Endothelial cell of umbilical vein (primary cell): ENCODE results near the gene CUX1. TPM values are rescaled to one million over a fixed set of nuclear protein-coding genes. Genes with fewer than 3 reads are reported as not detected.

Experiments used
- BruUV-seq: library from RNA; stranded (reverse); fragments of 400-500 nt; replicated peaks from 2 replicates; lab custom pipeline; 2021; lab: Mats Ljungman, UMichigan
- CTCF ChIA-PET: fragments of 300-600, 350-600 bp; sonication (Branson Sonifier 250); formaldehyde crosslinking; loops from one replicate; lab custom pipeline; 2021; ENCODE audit warnings: antibody characterized with exemption, inconsistent platforms; lab: Charles Lee
- POLR2A ChIA-PET: fragments of 300-600, 350-600 bp; sonication (Branson Sonifier 250); formaldehyde crosslinking; loops from one replicate; lab custom pipeline; 2021; ENCODE audit warnings: antibody characterized with exemption, inconsistent platforms; lab: Charles Lee
- DNase-seq: peaks from one replicate; pipeline ENCODE4 v3.0.0-alpha.2; 2011; ENCODE audit warnings: low read depth, low spot score
- FAIRE-seq: peaks from 2 replicates; lab custom pipeline; 2011; peaks lifted over from hg19 to GRCh38; lab: Jason Lieb, UNC
- H2AFZ ChIP-seq: 2 replicates; pipeline ENCODE4 v1.6.0; 2012; ENCODE audit warnings: low read depth, low read length, control low read depth, inconsistent platforms
- H3K27ac ChIP-seq: 2 replicates; pipeline ENCODE4 v1.5.1; 2011; ENCODE audit warnings: low read depth, mild to moderate bottlenecking, control low read depth, low read length, moderate library complexity; ENCODE audit not compliant: insufficient read depth
- H3K27me3 ChIP-seq, 2 experiments: 2 replicates each; pipeline versions ENCODE4 v1.6.0 to v1.6.1; 2011; ENCODE audit warnings: low read length in 2 of 2, mixed read lengths in 1 of 2; ENCODE audit not compliant: control insufficient read depth in 2 of 2, insufficient read depth in 2 of 2
- H3K36me3 ChIP-seq, 2 experiments: 2 replicates in 1 of 2; 3 replicates in 1 of 2; pipeline ENCODE4 v1.5.1; 2011; ENCODE audit warnings: low read length in 2 of 2, mild to moderate bottlenecking in 1 of 2, moderate library complexity in 1 of 2; ENCODE audit not compliant: control insufficient read depth in 2 of 2, insufficient read depth in 2 of 2; ENCODE audit errors: extremely low read depth in 1 of 2
- H3K4me1 ChIP-seq: 3 replicates; pipeline ENCODE4 v1.5.1; 2011; ENCODE audit warnings: mild to moderate bottlenecking, low read length; ENCODE audit not compliant: control insufficient read depth, insufficient read depth; ENCODE audit errors: extremely low read depth
- H3K4me2 ChIP-seq: 2 replicates; pipeline ENCODE4 v1.6.1; 2011; ENCODE audit warnings: low read length, control low read depth, mixed read lengths; ENCODE audit not compliant: insufficient read depth
- H3K4me3 ChIP-seq, 3 experiments: fragments of 200-600 bp in 1 of 3; sonication (generic), shearing (Covaris generic) in 1 of 3; replicated peaks in 1 of 3; 2 replicates each; pipeline ENCODE4 v1.5.1; 2011 to 2016; ENCODE audit warnings: control low read depth in 3 of 3, low read length in 3 of 3, mild to moderate bottlenecking in 2 of 3, inconsistent platforms in 1 of 3, low read depth in 1 of 3, moderate library complexity in 1 of 3; ENCODE audit not compliant: insufficient read depth in 1 of 3
- H3K79me2 ChIP-seq: 2 replicates; pipeline ENCODE4 v1.6.0; 2012; ENCODE audit warnings: low read length, inconsistent platforms; ENCODE audit not compliant: control insufficient read depth, insufficient read depth
- H3K9ac ChIP-seq: replicated peaks from 2 replicates; pipeline ENCODE3; 2011; ENCODE audit warnings: low read length, control low read depth; ENCODE audit not compliant: insufficient read depth; ENCODE audit errors: extremely low read depth
- H3K9me1 ChIP-seq: replicated peaks from 3 replicates; pipeline ENCODE4 v1.6.0; 2011; ENCODE audit warnings: mild to moderate bottlenecking, low read length; ENCODE audit not compliant: control insufficient read depth, insufficient read depth; ENCODE audit errors: extremely low read depth
- H3K9me3 ChIP-seq: replicated peaks from 2 replicates; pipeline ENCODE4 v1.5.1; 2012; ENCODE audit warnings: low read length, inconsistent platforms; ENCODE audit not compliant: control insufficient read depth, insufficient read depth
- H4K20me1 ChIP-seq: replicated peaks from 2 replicates; pipeline ENCODE3; 2011; ENCODE audit warnings: mild to moderate bottlenecking, low read length; ENCODE audit not compliant: control insufficient read depth, insufficient read depth; ENCODE audit errors: extremely low read depth
- CTCF ChIP-seq, 2 donors: IDR thresholded peaks; 1 replicate in 1 of 2; 2 replicates in 1 of 2; pipeline ENCODE4 v1.5.1; 2011; ENCODE audit warnings: low read length in 2 of 2, mild to moderate bottlenecking in 2 of 2, moderate library complexity in 2 of 2, control low read depth in 1 of 2, inconsistent platforms in 1 of 2, low read depth in 1 of 2; ENCODE audit not compliant: insufficient read depth in 1 of 2; ENCODE audit errors: extremely low read depth in 1 of 2
- EZH2 ChIP-seq: IDR thresholded peaks from 2 replicates; pipeline ENCODE4 v1.6.1; 2012; ENCODE audit warnings: borderline replicate concordance, low read depth, mild to moderate bottlenecking, moderate library complexity, low read length, inconsistent platforms; ENCODE audit not compliant: severe bottlenecking
- FOS ChIP-seq: IDR thresholded peaks from 2 replicates; pipeline ENCODE4 v1.6.1; 2011; ENCODE audit warnings: mild to moderate bottlenecking, low read length, moderate library complexity, borderline replicate concordance; ENCODE audit not compliant: insufficient read depth
- GATA2 ChIP-seq: IDR thresholded peaks from 2 replicates; pipeline ENCODE4 v1.7.0; 2011; ENCODE audit warnings: low read depth, mild to moderate bottlenecking, moderate library complexity, mixed read lengths, low read length; ENCODE audit not compliant: insufficient read length, insufficient read depth
- JUN ChIP-seq: IDR thresholded peaks from 2 replicates; pipeline ENCODE4 v1.6.1; 2011; ENCODE audit warnings: borderline replicate concordance, low read depth; ENCODE audit not compliant: insufficient read length, insufficient read depth
- MAX ChIP-seq: IDR thresholded peaks from 2 replicates; pipeline ENCODE4 v1.6.1; 2011; ENCODE audit not compliant: insufficient read depth, insufficient read length
- MYC ChIP-seq: IDR thresholded peaks from one replicate; pipeline ENCODE4 v1.6.1; 2011; ENCODE audit warnings: mild to moderate bottlenecking, low read depth, low read length
- POLR2A ChIP-seq: IDR thresholded peaks from 2 replicates; pipeline ENCODE4 v1.6.1; 2012; ENCODE audit warnings: low read depth, mild to moderate bottlenecking, control low read depth, low read length
- dilution Hi-C: fragments of 300-500 bp; cut with MboI; formaldehyde crosslinking; loops from one replicate; pipeline ENCODE4 v1.15.0; 2019; ENCODE audit warnings: low sequenced_read_pairs; ENCODE audit not compliant: extremely low pct_ligation_motif_present
- intact Hi-C: fragments of 100-400 bp; cut with micrococcal nuclease; formaldehyde crosslinking; loops from one replicate; pipeline ENCODE4 v1.10.0; 2022
- polyA plus RNA-seq, 4 experiments: library from polyadenylated mRNA; depleted of rRNA in 3 of 4; stranded (reverse) in 3 of 4; unstranded in 1 of 4; fragments of >200 nt; gene quantifications; 2 replicates each; pipeline versions ENCODE4 v1.2.1 to v1.2.3, GENCODE V29; 2011 to 2012; ENCODE audit warnings: missing spikeins in 1 of 4
- total RNA-seq: library from RNA; stranded (reverse); gene quantifications from 2 replicates; pipeline ENCODE4 v1.2.3, GENCODE V29; 2021

The CUX1 gene
- total and polyA plus RNA-seq, 2 donors (not counting 3 experiments of a cell fraction or from before 2014, with no cell fraction given) = 13.8 to 49.8 TPM

GRCh38 chr7:101942603-101943210 is 125.3 kb downstream of the CUX1 start:
- dilution Hi-C loops (no loop called here), intact Hi-C loops (no loop called here)
- Histone ChIP-seq H3K4me3 (no peak overlapping the region), H3K79me2 (no peaks in the 10 kb centered on the region), H3K9me1 (no peaks in the 10 kb centered on the region), H3K36me3 (no peaks in the 10 kb centered on the region), H3K9ac (no peak overlapping the region), H3K4me2 (no peak overlapping the region), H2AFZ (no peak overlapping the region), H3K27ac (no peak overlapping the region), H3K9me3 (no peaks in the 10 kb centered on the region), H3K4me1 (peaks cover 9% of the 10 kb centered on the region), H4K20me1 (no peaks in the 10 kb centered on the region), H3K27me3 (no peaks in the 10 kb centered on the region)
- POLR2A ChIA-PET = no interaction called here
- no peak for TF ChIP-seq EZH2
- TF ChIP-seq GATA2 = no peak
- TF ChIP-seq JUN = no peak
- TF ChIP-seq MYC = no peak
- no peak for TF ChIP-seq CTCF (IDR thresholded peaks at IDR 0.05; ENCODE audit: extremely low read depth in 1 of 2, insufficient read depth in 1 of 2, low read depth in 1 of 2, low read length in 2 of 2)
- no peak for TF ChIP-seq POLR2A
- no peak for TF ChIP-seq MAX
- no peak for TF ChIP-seq FOS
- CTCF ChIA-PET = no interaction called here
- DNase-seq (no peak), FAIRE-seq (no peak)
- no TSS peak for BruUV-seq
